ENCODE measurements around the gene SPCS1.

The SPCS1 gene

GRCh38 chr3:52696830-52697631 lies 8.9 kb upstream of the SPCS1 start:
- Histone ChIP-seq H3K27ac (ENCODE audit: low read length) (no peak overlapping the region), H3K4me3 (ENCODE audit: low read length) (no peak overlapping the region), H3K27me3 (ENCODE audit: insufficient read depth, low read length) (no peaks in the 10 kb centered on the region), H3K9me3 (ENCODE audit: insufficient read depth, low read depth, low read length) (no peaks in the 10 kb centered on the region), H3K36me3 (ENCODE audit: insufficient read depth, low read depth, low read length) (peaks cover 62% of the 10 kb centered on the region), H3K9ac (ENCODE audit: low read depth, low read length) (no peak overlapping the region), H3K4me1 (ENCODE audit: insufficient read depth, low read length) (no peaks in the 10 kb centered on the region)

- Histone ChIP-seq H3K27me3 (ENCODE audit: insufficient read depth, low read length) (no peaks in the 10 kb centered on the region), H3K27ac (ENCODE audit: low read length) (no peak overlapping the region), H3K9ac (ENCODE audit: low read depth, low read length) (no peak overlapping the region), H3K4me3 (ENCODE audit: low read length) (no peak overlapping the region), H3K36me3 (ENCODE audit: insufficient read depth, low read depth, low read length) (peaks cover 56% of the 10 kb centered on the region), H3K9me3 (ENCODE audit: insufficient read depth, low read depth, low read length) (no peaks in the 10 kb centered on the region), H3K4me1 (ENCODE audit: insufficient read depth, low read length) (no peaks in the 10 kb centered on the region)
These were observed 8.3 kb upstream of the SPCS1 start for GRCh38 chr3:52697632-52697965.

- Histone ChIP-seq H3K4me1 (ENCODE audit: insufficient read depth, low read length) (0 out of 2 replicates have a peak, but pooled peaks cover 2% of the 10 kb centered on the region), H3K4me3 (ENCODE audit: low read length) (no peak overlapping the region), H3K9ac (ENCODE audit: low read depth, low read length) (no peak overlapping the region), H3K27ac (ENCODE audit: low read length) (no peak overlapping the region), H3K9me3 (ENCODE audit: insufficient read depth, low read depth, low read length) (no peaks in the 10 kb centered on the region), H3K36me3 (ENCODE audit: insufficient read depth, low read depth, low read length) (peaks cover 10% of the 10 kb centered on the region), H3K27me3 (ENCODE audit: insufficient read depth, low read length) (no peaks in the 10 kb centered on the region)
These were observed 2.6 kb upstream of the SPCS1 start for GRCh38 chr3:52703341-52703740.

DNA sequence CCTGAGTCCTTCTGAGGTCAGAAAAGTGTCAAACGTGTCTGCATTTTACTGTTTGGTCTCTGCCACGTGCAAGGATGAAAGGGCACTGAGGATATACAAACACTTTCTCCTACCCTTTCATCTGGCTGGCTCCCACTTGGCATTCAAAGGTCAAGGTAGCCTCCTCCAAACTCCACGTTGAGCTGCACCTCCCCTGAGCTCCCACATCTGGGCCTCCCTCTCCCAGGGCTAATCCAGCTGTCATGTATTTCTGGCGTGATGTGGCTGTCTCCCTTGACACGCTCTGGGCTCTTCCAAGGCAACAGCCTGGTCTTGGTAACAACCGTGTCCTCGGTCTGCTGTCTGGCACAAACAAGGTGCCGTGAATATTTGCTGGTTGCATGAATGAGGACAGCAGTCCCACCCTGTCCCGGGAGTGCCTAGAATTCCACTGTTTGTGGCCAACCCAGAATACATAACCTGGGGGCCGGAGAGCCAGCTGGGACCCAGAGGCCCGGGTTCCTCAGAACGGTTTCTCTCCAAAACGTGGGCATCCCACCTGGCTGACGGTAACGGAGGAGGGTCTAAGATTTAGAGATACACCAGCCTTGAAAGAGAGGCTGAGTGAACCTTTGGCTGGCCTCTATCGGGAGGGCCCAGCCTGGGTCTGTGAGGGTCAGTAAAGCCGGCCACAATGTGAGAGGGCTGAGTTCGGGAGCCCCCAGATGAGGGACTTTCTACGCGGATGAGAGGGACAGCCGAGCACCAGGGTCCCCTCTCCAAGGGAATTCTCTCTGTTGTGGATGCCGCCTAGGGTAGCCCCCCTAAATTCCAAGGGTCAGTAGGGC lies 1.1 kb upstream of the SPCS1 start:
- peak overlapping the region; percentile 98 for H3K9ac ChIP-seq (ENCODE audit: low read depth, low read length)
- H3K4me1 ChIP-seq (ENCODE audit: insufficient read depth, low read length), result 0 out of 2 replicates have a peak, but pooled peaks cover 2% of the 10 kb centered on the region
- H3K27ac ChIP-seq (ENCODE audit: low read length), result no peak overlapping the region
- H3K9me3 ChIP-seq (ENCODE audit: insufficient read depth, low read depth, low read length), result no peaks in the 10 kb centered on the region
- peak overlapping the region; percentile 100 for H3K4me3 ChIP-seq (ENCODE audit: low read length)
- no peaks in the 10 kb centered on the region for H3K27me3 ChIP-seq (ENCODE audit: insufficient read depth, low read length)
- H3K36me3 ChIP-seq (ENCODE audit: insufficient read depth, low read depth, low read length), result peaks cover 20% of the 10 kb centered on the region

- Histone ChIP-seq H3K4me3 (ENCODE audit: low read length) (peak overlapping the region; percentile 100), H3K27me3 (ENCODE audit: insufficient read depth, low read length) (no peaks in the 10 kb centered on the region), H3K4me1 (ENCODE audit: insufficient read depth, low read length) (0 out of 2 replicates have a peak, but pooled peaks cover 2% of the 10 kb centered on the region), H3K9ac (ENCODE audit: low read depth, low read length) (peak overlapping the region; percentile 98; the same call in 1 of the 2 replicates), H3K9me3 (ENCODE audit: insufficient read depth, low read depth, low read length) (no peaks in the 10 kb centered on the region), H3K27ac (ENCODE audit: low read length) (no peak overlapping the region), H3K36me3 (ENCODE audit: insufficient read depth, low read depth, low read length) (peaks cover 22% of the 10 kb centered on the region)
These were observed 543 bp upstream of the SPCS1 start for GRCh38 chr3:52705438-52705687.

GRCh38 chr3:52707585-52707984 lies 1.7 kb downstream of the SPCS1 start:
- no peak overlapping the region for H3K27ac ChIP-seq (ENCODE audit: low read length)
- 0 out of 2 replicates have a peak, but pooled peaks cover 2% of the 10 kb centered on the region for H3K4me1 ChIP-seq (ENCODE audit: insufficient read depth, low read length)
- no peaks in the 10 kb centered on the region for H3K9me3 ChIP-seq (ENCODE audit: insufficient read depth, low read depth, low read length)
- H3K9ac ChIP-seq (ENCODE audit: low read depth, low read length), result no peak overlapping the region
- no peaks in the 10 kb centered on the region for H3K27me3 ChIP-seq (ENCODE audit: insufficient read depth, low read length)
- H3K4me3 ChIP-seq (ENCODE audit: low read length), result peak overlapping the region; percentile 100; the same call in 1 of the 2 replicates
- H3K36me3 ChIP-seq (ENCODE audit: insufficient read depth, low read depth, low read length), result peaks cover 34% of the 10 kb centered on the region

GRCh38 chr3:52710512-52710911 lies 4.6 kb downstream of the SPCS1 start:
- H3K9me3 ChIP-seq (ENCODE audit: insufficient read depth, low read depth, low read length), result no peaks in the 10 kb centered on the region
- H3K4me1 ChIP-seq (ENCODE audit: insufficient read depth, low read length), result no peaks in the 10 kb centered on the region
- H3K36me3 ChIP-seq (ENCODE audit: insufficient read depth, low read depth, low read length), result peaks cover 34% of the 10 kb centered on the region
- H3K4me3 ChIP-seq (ENCODE audit: low read length), result no peak overlapping the region
- H3K9ac ChIP-seq (ENCODE audit: low read depth, low read length), result no peak overlapping the region
- H3K27ac ChIP-seq (ENCODE audit: low read length), result no peak overlapping the region
- no peaks in the 10 kb centered on the region for H3K27me3 ChIP-seq (ENCODE audit: insufficient read depth, low read length)

GRCh38 chr3:52712291-52713212 lies 6.6 kb downstream of the SPCS1 start:
- H3K9ac ChIP-seq (ENCODE audit: low read depth, low read length), result no peak overlapping the region
- H3K4me1 ChIP-seq (ENCODE audit: insufficient read depth, low read length), result no peaks in the 10 kb centered on the region
- no peak overlapping the region for H3K27ac ChIP-seq (ENCODE audit: low read length)
- no peaks in the 10 kb centered on the region for H3K27me3 ChIP-seq (ENCODE audit: insufficient read depth, low read length)
- no peaks in the 10 kb centered on the region for H3K9me3 ChIP-seq (ENCODE audit: insufficient read depth, low read depth, low read length)
- H3K4me3 ChIP-seq (ENCODE audit: low read length), result no peak overlapping the region
- peaks cover 32% of the 10 kb centered on the region for H3K36me3 ChIP-seq (ENCODE audit: insufficient read depth, low read depth, low read length)

DNA sequence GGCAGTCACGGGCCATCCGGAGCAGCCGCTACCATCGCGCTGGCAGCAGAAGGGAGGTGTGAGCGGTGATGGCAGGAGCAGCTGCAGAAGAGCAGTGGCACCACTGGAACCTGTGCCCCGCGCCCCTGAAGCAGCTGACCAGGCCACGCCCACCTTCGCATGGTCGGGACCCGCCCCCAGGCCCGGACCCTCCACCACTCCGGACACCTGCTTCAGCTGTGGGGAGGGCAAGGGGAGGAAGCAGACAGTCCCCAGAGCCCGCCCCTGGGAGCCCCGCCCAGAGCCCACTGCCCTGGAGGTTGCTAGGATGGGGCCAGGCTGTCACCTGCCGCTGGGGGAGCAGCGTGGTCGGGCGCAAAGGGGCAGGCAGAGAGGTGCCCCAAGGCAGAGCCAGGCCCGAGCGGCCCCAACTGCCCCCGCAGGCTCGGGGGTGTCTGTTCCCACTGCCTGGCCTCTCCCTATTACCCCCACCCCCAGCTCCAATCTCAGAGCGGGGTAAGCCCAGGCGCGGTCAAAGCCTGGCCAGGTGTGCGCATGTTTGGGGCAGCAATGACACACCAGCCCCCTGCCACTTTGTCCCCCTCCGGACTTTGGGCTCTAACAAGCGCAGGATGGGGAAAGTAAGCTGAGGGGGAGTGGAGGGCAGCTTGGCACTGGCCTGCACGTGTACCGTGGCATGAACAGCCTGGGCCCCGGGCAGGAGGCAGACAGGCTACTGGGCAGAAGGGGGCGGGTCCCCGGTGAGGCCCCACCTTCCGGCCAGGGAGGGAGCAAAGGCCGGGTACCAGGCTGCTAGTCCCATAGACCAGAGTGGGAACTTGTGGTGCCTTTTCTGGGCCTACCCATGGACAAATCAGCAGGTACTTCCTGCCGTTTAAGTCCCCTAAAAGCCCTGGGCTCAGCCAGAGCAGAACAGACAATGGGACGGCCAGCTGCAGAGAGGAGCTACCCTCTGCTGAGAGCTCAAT lies 8.7 kb downstream of the SPCS1 start:
- no peaks in the 10 kb centered on the region for H3K27me3 ChIP-seq (ENCODE audit: insufficient read depth, low read length)
- peaks cover 15% of the 10 kb centered on the region for H3K36me3 ChIP-seq (ENCODE audit: insufficient read depth, low read depth, low read length)
- no peaks in the 10 kb centered on the region for H3K9me3 ChIP-seq (ENCODE audit: insufficient read depth, low read depth, low read length)
- H3K4me1 ChIP-seq (ENCODE audit: insufficient read depth, low read length), result no peaks in the 10 kb centered on the region
- H3K27ac ChIP-seq (ENCODE audit: low read length), result no peak overlapping the region
- peak overlapping the region; percentile 73 for H3K4me3 ChIP-seq (ENCODE audit: low read length)
- H3K9ac ChIP-seq (ENCODE audit: low read depth, low read length), result no peak overlapping the region; the same call in 1 of the 2 replicates

DNA sequence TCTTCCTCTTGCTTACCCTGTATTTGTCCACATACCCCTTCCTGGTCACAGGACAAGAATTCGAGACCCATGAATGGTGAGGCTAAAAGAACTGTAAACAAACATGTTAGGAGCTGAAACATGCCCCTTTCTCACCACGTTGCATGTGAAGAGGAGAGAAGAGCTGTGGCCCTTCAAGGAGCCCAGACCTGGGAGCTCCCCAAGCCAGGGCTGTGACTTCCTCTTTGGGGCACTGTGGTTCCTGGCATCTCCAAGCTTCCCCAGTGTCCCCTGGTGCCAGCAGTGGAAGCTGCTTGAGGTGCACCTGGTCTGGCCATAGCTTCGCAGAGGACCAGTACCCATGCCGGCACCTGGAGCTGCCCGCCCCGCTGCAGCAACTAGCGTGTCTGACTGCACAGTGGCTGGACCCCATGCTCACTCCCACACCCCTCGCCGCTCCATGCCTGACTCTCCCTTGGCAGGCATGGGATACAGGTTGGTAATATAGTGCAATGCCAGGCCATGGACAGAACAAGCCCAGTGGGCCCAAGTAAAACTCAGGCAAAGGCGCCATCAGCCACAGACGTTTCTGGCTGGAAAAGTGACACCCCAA lies 9.9 kb downstream of the SPCS1 start:
- peaks cover 12% of the 10 kb centered on the region for H3K36me3 ChIP-seq (ENCODE audit: insufficient read depth, low read depth, low read length)
- H3K4me3 ChIP-seq (ENCODE audit: low read length), result no peak overlapping the region
- H3K9ac ChIP-seq (ENCODE audit: low read depth, low read length), result no peak overlapping the region
- H3K27ac ChIP-seq (ENCODE audit: low read length), result no peak overlapping the region
- H3K27me3 ChIP-seq (ENCODE audit: insufficient read depth, low read length), result no peaks in the 10 kb centered on the region
- H3K4me1 ChIP-seq (ENCODE audit: insufficient read depth, low read length), result no peaks in the 10 kb centered on the region
- no peaks in the 10 kb centered on the region for H3K9me3 ChIP-seq (ENCODE audit: insufficient read depth, low read depth, low read length)
